H9 (cell line): ENCODE results near the gene ARHGEF39. TPM values are rescaled to one million over a fixed set of nuclear protein-coding genes. Genes with fewer than 3 reads are reported as not detected.

Experiments used
- DNase-seq: peaks from one replicate; pipeline ENCODE4 v3.0.0-alpha.2; 2017
- H2AFZ ChIP-seq: one replicate; pipeline ENCODE4 v1.6.1; 2013; ENCODE audit warnings: mild to moderate bottlenecking, low read length, control low read depth, moderate library complexity
- H2AK5ac ChIP-seq: 2 replicates; pipeline ENCODE4 v1.6.1; 2013; ENCODE audit warnings: low read length, control low read depth, mixed read lengths; ENCODE audit not compliant: insufficient read length
- H2BK120ac ChIP-seq: one replicate; pipeline ENCODE4 v1.6.1; 2013; ENCODE audit warnings: low read depth, mild to moderate bottlenecking, low read length, control low read depth, inconsistent platforms; ENCODE audit not compliant: poor library complexity, severe bottlenecking
- H2BK12ac ChIP-seq: 2 replicates; pipeline ENCODE4 v1.6.1; 2013; ENCODE audit warnings: low read length, control low read depth, mixed read lengths, low read depth; ENCODE audit not compliant: insufficient read length
- H2BK15ac ChIP-seq: 2 replicates; pipeline ENCODE4 v1.6.1; 2013; ENCODE audit warnings: low read depth, low read length, control low read depth
- H2BK20ac ChIP-seq: one replicate; pipeline ENCODE4 v1.6.1; 2013; ENCODE audit warnings: low read depth, mild to moderate bottlenecking, low read length, control low read depth, inconsistent platforms; ENCODE audit not compliant: poor library complexity, severe bottlenecking
- H2BK5ac ChIP-seq: 2 replicates; pipeline ENCODE4 v1.6.1; 2013; ENCODE audit warnings: low read length, control low read depth, mixed read lengths; ENCODE audit not compliant: insufficient read length
- H3K14ac ChIP-seq: 2 replicates; pipeline ENCODE4 v1.6.1; 2013; ENCODE audit warnings: low read length, control low read depth; ENCODE audit not compliant: insufficient read depth
- H3K18ac ChIP-seq: 2 replicates; pipeline ENCODE4 v1.6.1; 2013; ENCODE audit warnings: low read depth, mild to moderate bottlenecking, mixed read lengths, low read length, control low read depth; ENCODE audit not compliant: insufficient read length
- H3K23ac ChIP-seq: 2 replicates; pipeline ENCODE4 v1.6.1; 2013; ENCODE audit warnings: low read length, control low read depth, mixed read lengths, low read depth; ENCODE audit not compliant: insufficient read length
- H3K23me2 ChIP-seq: 2 replicates; pipeline ENCODE4 v1.6.1; 2013; ENCODE audit warnings: low read depth, mild to moderate bottlenecking, mixed read lengths, low read length, control low read depth; ENCODE audit not compliant: insufficient read length, poor library complexity, severe bottlenecking
- H3K27ac ChIP-seq: 2 replicates; pipeline ENCODE4 v1.5.1; 2013; ENCODE audit warnings: low read length, control low read depth, mixed read lengths, low read depth; ENCODE audit not compliant: insufficient read length
- H3K27me3 ChIP-seq: 2 replicates; pipeline ENCODE4 v1.6.1; 2013; ENCODE audit warnings: low read length, control low read depth, inconsistent platforms; ENCODE audit not compliant: insufficient read depth
- H3K4ac ChIP-seq: 2 replicates; pipeline ENCODE4 v1.6.1; 2013; ENCODE audit warnings: low read depth, mild to moderate bottlenecking, control low read depth, inconsistent platforms, low read length, moderate library complexity
- H3K4me1 ChIP-seq: 2 replicates; pipeline ENCODE4 v1.6.1; 2013; ENCODE audit warnings: low read length, control low read depth, inconsistent platforms; ENCODE audit not compliant: insufficient read depth
- H3K4me2 ChIP-seq: 2 replicates; pipeline ENCODE4 v1.6.1; 2013; ENCODE audit warnings: low read length, control low read depth, mixed read lengths; ENCODE audit not compliant: insufficient read length, insufficient read depth
- H3K56ac ChIP-seq: 2 replicates; pipeline ENCODE4 v1.6.1; 2013; ENCODE audit warnings: low read depth, mild to moderate bottlenecking, mixed read lengths, low read length, control low read depth; ENCODE audit not compliant: insufficient read length
- H3K79me1 ChIP-seq: 2 replicates; pipeline ENCODE4 v1.6.1; 2013; ENCODE audit warnings: low read depth, mild to moderate bottlenecking, moderate library complexity, low read length, control low read depth, inconsistent platforms; ENCODE audit not compliant: insufficient read depth, poor library complexity, severe bottlenecking
- H3K79me2 ChIP-seq: 2 replicates; pipeline ENCODE4 v1.6.1; 2013; ENCODE audit warnings: low read length, control low read depth, inconsistent platforms; ENCODE audit not compliant: insufficient read depth
- H3K9ac ChIP-seq: 2 replicates; pipeline ENCODE4 v1.6.1; 2013; ENCODE audit warnings: low read length, control low read depth, mixed read lengths; ENCODE audit not compliant: insufficient read length; ENCODE audit errors: extremely low read depth
- H3K9me3 ChIP-seq: one replicate; pipeline ENCODE4 v1.6.1; 2013; ENCODE audit warnings: low read depth, low read length, inconsistent platforms; ENCODE audit not compliant: control insufficient read depth
- H3T11ph ChIP-seq: one replicate; pipeline ENCODE4 v1.6.1; 2013; ENCODE audit warnings: mild to moderate bottlenecking, low read length, control low read depth, inconsistent platforms
- H4K20me1 ChIP-seq: one replicate; pipeline ENCODE4 v1.6.1; 2013; ENCODE audit not compliant: control insufficient read depth, insufficient read length, insufficient read depth
- H4K5ac ChIP-seq: 2 replicates; pipeline ENCODE4 v1.6.1; 2013; ENCODE audit warnings: low read depth, mild to moderate bottlenecking, mixed read lengths, low read length, control low read depth; ENCODE audit not compliant: insufficient read length
- H4K8ac ChIP-seq: replicated peaks from 2 replicates; pipeline ENCODE4 v1.6.1; 2013; ENCODE audit warnings: low read length, control low read depth, mixed read lengths, low read depth; ENCODE audit not compliant: insufficient read length
- H4K91ac ChIP-seq: 2 replicates; pipeline ENCODE4 v1.6.1; 2013; ENCODE audit warnings: low read depth, mild to moderate bottlenecking, moderate library complexity, mixed read lengths, low read length, control low read depth; ENCODE audit not compliant: insufficient read length
- H3K27ac Mint-ChIP-seq, 3 experiments: 2 replicates in 2 of 3; 3 replicates in 1 of 3; pipeline ENCODE4 v1.8.0; 2020 to 2021; ENCODE audit warnings: mixed read lengths in 3 of 3, mild to moderate bottlenecking in 1 of 3, moderate library complexity in 1 of 3
- H3K27me3 Mint-ChIP-seq: 2 replicates; pipeline ENCODE4 v1.8.0; 2021; ENCODE audit warnings: low read depth, mild to moderate bottlenecking, moderate library complexity, mixed read lengths
- H3K36me3 Mint-ChIP-seq, 3 experiments: 2 replicates in 2 of 3; 3 replicates in 1 of 3; pipeline ENCODE4 v1.8.0; 2020 to 2021; ENCODE audit warnings: low read depth in 3 of 3, mixed read lengths in 3 of 3; ENCODE audit not compliant: insufficient read depth in 1 of 3
- H3K4me1 Mint-ChIP-seq, 2 experiments: 2 replicates each; pipeline ENCODE4 v1.8.0; 2020; ENCODE audit warnings: mixed read lengths in 2 of 2
- H3K4me3 Mint-ChIP-seq, 2 experiments: 2 replicates in 1 of 2; 3 replicates in 1 of 2; pipeline ENCODE4 v1.8.0; 2020 to 2021; ENCODE audit warnings: mild to moderate bottlenecking in 2 of 2, mixed read lengths in 2 of 2, moderate library complexity in 1 of 2
- H3K9me3 Mint-ChIP-seq, 2 experiments: 2 replicates in 1 of 2; 3 replicates in 1 of 2; pipeline ENCODE4 v1.8.0; 2020; ENCODE audit warnings: mild to moderate bottlenecking in 2 of 2, mixed read lengths in 2 of 2, moderate library complexity in 1 of 2
- total RNA-seq: library from RNA; stranded (reverse); gene quantifications from 2 replicates; pipeline ENCODE4 v1.2.1, GENCODE V29; 2021
- TF ChIP-seq, protein P1 (sequence below): fragments of 200-600 bp; sonication (generic); conservative IDR thresholded peaks from 3 replicates; pipeline ENCODE4 v1.8.0; 2021; ENCODE audit warnings: antibody characterized with exemption, mild to moderate bottlenecking

ARHGEF39 gene
- total RNA-seq, 1 experiment from 2014 or later = 24.4 TPM

DNA sequence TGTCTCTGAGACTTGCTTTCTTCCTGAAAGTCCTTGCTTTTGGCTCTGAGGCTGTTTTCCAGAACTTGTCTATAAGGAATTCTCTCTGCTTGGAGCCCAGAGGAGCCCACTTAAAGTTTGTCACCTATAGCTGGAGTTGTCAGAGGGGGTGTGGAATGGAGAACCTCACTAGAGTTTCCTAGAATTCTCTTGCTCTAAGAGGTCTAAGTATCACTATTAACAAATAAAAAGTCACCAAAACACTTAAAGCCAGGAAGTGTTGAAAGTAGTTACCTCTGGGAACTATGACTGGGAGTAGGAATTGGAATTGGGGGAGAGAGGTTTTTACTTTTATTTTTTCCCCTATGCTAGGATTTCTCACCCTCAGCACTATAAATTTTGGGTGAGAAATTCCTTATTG, 29.3 kb downstream of the ARHGEF39 start:
- Histone ChIP-seq H3K18ac (no peak overlapping the region), H3K4me1 (no peaks in the 10 kb centered on the region), H3K27ac (no peak overlapping the region), H2BK15ac (no peak overlapping the region), H2BK12ac (no peak overlapping the region), H3K14ac (no peak overlapping the region), H3K56ac (no peak overlapping the region), H4K91ac (no peak overlapping the region), H3K9me3 (no peaks in the 10 kb centered on the region), H2BK20ac (no peak overlapping the region), H4K8ac (no peak overlapping the region), H3T11ph (no peak overlapping the region), H4K20me1 (no peaks in the 10 kb centered on the region), H2BK120ac (no peak overlapping the region), H3K23me2 (no peaks in the 10 kb centered on the region), H3K4ac (no peak overlapping the region), H3K79me2 (no peaks in the 10 kb centered on the region), H2AFZ (no peak overlapping the region), H4K5ac (no peak overlapping the region), H3K27me3 (no peaks in the 10 kb centered on the region), H3K23ac (no peak overlapping the region), H3K4me2 (no peak overlapping the region), H3K79me1 (no peaks in the 10 kb centered on the region), H3K9ac (no peak overlapping the region), H2BK5ac (no peak overlapping the region), H2AK5ac (no peak overlapping the region)
- TF ChIP-seq, protein P1, sequence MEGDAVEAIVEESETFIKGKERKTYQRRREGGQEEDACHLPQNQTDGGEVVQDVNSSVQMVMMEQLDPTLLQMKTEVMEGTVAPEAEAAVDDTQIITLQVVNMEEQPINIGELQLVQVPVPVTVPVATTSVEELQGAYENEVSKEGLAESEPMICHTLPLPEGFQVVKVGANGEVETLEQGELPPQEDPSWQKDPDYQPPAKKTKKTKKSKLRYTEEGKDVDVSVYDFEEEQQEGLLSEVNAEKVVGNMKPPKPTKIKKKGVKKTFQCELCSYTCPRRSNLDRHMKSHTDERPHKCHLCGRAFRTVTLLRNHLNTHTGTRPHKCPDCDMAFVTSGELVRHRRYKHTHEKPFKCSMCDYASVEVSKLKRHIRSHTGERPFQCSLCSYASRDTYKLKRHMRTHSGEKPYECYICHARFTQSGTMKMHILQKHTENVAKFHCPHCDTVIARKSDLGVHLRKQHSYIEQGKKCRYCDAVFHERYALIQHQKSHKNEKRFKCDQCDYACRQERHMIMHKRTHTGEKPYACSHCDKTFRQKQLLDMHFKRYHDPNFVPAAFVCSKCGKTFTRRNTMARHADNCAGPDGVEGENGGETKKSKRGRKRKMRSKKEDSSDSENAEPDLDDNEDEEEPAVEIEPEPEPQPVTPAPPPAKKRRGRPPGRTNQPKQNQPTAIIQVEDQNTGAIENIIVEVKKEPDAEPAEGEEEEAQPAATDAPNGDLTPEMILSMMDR = no peak
- peaks cover 0 to 7% of the 10 kb centered on the region in 2 experiments; a peak in 3 of 5 replicates for H3K9me3 Mint-ChIP-seq
- H3K27ac Mint-ChIP-seq = peak overlapping the region in 2 of 3 experiments; percentile 3 to 78; a peak in 1 of 7 replicates
- DNase-seq = no peak
- peaks cover 3 to 6% (median 5%) of the 10 kb centered on the region in 3 experiments for H3K36me3 Mint-ChIP-seq
- peaks cover 10% of the 10 kb centered on the region for H3K27me3 Mint-ChIP-seq
- H3K4me3 Mint-ChIP-seq = no peak overlapping the region
- no peaks in the 10 kb centered on the region for H3K4me1 Mint-ChIP-seq
